ENCODE results near the gene CAMK2D.

DNA sequence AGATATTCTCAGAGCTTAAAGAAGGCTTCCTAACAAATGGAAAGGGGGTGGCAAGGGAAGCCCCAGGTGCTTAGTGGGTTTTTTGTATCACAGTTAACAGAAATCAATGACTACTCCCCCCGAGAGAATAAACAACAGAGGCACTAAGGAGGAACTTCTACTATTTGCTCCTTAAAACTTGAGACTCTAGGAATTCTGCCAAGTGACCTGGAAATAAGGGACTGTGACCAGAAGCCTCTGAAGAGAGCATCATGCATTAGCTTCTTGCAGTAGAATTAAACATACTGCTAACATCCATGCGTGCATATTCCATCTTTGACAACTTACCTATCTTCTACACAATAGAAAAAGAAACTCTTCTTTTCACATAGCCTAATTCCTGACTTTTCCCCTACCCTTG, 86.8 kb downstream of the CAMK2D start:
- TF ChIP-seq, protein P1, sequence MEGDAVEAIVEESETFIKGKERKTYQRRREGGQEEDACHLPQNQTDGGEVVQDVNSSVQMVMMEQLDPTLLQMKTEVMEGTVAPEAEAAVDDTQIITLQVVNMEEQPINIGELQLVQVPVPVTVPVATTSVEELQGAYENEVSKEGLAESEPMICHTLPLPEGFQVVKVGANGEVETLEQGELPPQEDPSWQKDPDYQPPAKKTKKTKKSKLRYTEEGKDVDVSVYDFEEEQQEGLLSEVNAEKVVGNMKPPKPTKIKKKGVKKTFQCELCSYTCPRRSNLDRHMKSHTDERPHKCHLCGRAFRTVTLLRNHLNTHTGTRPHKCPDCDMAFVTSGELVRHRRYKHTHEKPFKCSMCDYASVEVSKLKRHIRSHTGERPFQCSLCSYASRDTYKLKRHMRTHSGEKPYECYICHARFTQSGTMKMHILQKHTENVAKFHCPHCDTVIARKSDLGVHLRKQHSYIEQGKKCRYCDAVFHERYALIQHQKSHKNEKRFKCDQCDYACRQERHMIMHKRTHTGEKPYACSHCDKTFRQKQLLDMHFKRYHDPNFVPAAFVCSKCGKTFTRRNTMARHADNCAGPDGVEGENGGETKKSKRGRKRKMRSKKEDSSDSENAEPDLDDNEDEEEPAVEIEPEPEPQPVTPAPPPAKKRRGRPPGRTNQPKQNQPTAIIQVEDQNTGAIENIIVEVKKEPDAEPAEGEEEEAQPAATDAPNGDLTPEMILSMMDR (IDR thresholded peaks at IDR 0.05 in 8 of 11, conservative IDR thresholded peaks at IDR 0.05 in 3 of 11), result no peak
- no peak for TF ChIP-seq POLR2A (IDR thresholded peaks at IDR 0.05)
